HG03095 (cell line): ENCODE results near the gene VPS39.

Experiments
- ATAC-seq: cut with Tn5 transposase; IDR thresholded peaks from one replicate; pipeline ENCODE4 v1.9.1; 2021; ENCODE audit warnings: moderate library complexity; ENCODE audit not compliant: unreplicated experiment

VPS39 gene

DNA sequence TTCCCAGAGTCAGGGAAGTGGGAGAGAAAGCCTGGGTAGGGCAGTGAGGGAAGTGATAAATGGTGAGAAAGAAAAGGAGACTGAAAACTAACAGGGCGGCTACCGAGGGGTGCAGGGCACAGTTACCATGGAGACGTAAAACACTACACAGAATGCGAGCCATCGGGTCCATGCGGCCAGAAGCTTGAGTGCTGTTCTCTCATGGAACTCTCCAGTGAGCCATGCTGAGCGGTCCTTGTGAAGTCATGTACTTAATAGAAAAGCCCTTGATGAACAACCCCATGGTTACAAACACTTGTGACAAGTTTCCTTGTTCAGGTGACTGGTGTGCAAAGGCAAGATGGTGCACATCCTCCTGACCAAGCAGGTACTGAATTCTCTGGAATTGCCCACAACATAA is 48.0 kb downstream of the VPS39 start:
- no peak for ATAC-seq

DNA sequence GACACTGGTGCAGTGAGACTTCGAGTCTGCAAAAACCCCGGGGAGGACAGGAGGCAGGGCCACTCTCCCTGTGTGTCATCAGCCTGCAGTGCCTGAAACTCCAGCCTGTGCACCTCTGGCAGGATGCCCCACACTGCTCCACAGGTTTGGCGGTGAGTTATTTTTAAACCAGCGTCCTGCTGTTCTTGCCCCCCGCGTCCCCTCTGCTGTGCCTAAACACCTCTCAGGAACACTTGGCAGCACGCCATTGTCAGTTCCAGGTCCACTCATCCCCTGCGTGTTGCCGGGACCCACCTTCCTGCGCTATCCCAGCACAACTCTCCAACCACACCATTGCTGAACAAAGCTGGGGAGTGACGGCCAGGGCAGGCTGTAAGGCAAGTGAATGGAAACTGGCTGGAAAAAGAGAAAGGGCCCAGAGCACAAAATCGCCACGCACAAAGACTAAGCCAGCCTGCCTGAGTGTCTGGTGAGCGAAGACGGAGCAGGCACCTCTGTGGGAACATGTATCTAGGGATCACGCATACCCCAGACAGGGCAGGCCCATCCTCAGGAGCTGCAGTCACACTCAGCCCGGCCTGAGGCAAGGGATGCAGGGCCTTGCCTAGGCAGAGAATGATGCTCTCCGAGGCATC is 48.6 kb downstream of the VPS39 start:
- ATAC-seq: no peak

DNA sequence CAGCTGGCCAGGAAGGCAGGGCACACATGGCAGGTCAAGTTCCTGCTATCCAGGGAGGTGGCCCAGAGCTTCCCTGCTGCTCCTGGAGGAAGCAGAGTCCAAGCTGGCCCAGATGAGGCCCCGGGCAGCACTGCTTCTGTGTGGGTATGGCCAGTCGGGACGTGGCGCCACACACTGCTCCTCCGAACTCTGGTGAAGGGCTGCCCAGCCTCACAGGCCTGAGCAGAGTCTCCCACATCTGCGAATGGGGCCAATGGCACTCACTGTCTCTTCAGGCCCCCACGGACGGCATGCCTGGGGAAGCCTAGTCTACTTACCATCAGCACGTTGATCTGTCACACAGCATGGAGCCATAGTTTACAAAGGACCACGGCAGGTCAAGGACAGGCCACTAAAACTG is 49.2 kb downstream of the VPS39 start:
- no peak for ATAC-seq

DNA sequence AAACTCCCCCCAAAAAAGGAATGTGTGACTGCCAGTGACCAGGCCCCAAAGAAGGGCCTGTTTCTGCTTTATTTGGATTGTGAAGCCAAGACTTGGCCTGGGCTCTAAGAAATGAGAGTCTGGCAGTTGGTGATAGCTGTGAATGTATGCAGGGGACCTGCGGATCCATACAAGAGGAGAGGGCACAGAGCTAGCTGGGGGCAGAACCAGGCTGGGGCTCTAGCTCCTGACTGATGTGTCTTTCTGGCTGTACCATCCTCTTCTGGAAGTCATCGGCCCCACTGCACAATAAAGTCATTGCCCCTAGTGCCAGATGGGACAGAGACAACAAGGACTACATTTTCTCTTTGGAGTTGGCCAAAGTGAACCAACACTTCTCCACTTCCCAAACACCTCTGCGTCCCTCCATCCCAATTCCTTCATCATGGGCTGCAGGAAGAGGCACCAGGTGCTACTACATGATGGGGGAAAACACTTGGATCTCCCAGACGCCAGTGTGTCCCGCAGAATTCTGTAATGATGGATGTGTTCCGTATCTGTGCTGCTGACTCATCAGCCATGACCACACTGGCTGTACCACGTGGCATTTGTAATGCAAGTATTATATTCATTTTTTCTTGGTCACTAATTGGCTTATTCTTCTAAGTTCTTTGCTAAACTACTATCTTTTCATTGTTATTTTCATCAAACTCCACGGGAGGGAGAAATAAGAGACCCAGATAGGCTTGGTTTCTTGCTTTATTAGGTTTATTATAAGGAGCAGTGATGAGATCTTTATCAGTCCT is 49.9 kb downstream of the VPS39 start:
- no peak for ATAC-seq

DNA sequence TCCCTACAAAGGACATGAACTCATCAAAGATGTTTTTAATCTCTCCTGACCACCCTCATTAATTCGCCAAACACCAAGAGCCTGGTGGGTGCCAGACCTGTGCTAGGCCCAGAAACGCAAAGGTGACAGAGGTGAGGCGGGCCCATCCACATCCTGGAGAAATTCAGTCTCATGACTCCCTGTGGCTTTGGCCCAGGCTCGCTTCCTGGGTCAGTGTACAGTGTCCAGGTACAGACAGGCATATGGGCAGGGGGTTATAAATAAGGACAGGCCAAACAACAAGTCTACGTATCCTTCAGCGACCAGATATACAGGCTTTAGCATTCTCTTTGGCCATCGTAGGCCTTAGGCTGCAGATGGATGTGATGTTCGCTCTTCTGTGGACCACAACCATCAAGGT is 50.7 kb downstream of the VPS39 start:
- no peak for ATAC-seq

DNA sequence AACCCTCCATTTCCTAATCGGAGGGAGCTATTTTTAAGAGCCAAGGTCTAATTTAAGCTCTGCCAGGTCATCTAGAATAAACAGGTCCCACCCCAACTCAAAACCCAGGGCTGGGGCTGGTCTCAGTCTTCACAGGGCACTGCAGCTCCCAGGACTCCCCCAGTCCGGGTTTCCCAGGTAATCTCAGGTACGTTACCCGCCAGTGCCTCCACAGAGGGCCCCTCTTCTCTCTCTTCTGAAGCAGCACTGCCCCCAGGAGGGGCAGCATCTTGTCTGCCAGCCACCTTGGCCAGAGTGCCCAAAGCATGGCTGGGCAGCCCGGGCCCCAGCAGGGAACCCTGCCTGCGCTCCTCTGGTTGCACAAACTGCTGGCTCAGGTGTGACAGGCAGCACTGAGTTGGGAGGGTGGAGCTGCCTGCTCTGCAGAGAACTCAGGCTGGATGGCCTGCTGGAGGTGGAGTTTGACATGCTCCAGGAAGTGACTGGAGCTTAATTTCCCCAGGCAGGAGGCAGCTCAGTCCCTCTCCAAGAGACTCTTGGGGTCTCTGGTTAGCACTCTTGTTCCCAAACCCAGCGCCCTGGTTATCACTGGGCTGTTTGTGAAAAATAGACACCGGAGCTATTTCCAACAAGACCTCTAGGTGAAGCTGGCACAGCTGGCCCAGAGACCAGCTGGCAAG is 51.7 kb downstream of the VPS39 start, which contains the start of gene PLA2G4F:
PLA2G4F (minus strand) TSS at position 394 of the 680 bp plus-strand sequence; CDS start at position 307, 87 bp downstream.
- no peak for ATAC-seq

DNA sequence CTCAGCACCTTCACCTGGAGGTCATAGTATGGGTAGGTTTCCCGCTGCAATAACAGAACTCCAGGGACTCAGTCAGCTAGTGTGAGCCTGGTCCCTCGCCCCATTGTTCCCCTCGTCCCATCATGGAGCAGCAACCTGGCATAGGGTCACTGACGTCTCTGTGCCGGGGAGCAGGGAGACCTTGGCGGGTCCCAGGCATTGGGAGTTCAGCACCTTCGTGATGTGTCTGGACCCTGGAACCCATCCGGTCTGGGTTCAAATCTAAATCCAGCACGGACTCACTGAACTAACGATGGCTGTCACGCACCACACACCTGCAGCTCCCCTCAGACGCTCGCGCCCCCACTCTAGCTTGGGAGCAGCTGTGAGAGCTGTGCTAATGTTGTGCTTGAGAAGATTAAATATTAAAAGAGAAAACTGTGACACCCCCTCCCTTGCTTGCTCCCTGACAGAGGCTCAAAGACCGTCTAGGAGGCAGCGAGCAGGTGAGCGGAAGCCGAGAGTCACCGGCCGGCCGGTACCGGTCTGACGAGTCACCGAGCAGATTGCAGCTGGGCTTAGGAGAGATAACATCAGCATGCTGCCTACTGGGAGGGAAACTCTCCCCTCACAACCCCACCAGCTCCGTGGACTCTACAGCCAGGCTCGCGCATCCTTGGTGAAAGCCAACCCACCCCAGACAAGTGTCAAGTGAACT is 52.4 kb downstream of the VPS39 start:
- no peak for ATAC-seq

DNA sequence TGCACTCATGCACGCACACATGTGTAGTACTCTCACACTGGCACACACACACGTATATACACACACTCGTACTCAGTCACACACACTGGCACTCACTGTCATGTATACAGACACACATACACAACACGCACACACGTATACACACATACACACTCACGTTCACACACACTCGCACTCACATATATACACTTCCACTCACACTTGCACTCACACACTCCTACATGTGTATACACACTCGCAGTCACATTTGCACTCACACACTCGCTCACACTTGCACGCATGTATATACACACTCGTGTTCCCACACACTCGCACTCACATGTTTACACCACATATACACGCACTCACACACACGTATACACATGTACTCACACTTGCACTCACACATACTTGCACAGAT is 53.1 kb downstream of the VPS39 start:
- no peak for ATAC-seq

DNA sequence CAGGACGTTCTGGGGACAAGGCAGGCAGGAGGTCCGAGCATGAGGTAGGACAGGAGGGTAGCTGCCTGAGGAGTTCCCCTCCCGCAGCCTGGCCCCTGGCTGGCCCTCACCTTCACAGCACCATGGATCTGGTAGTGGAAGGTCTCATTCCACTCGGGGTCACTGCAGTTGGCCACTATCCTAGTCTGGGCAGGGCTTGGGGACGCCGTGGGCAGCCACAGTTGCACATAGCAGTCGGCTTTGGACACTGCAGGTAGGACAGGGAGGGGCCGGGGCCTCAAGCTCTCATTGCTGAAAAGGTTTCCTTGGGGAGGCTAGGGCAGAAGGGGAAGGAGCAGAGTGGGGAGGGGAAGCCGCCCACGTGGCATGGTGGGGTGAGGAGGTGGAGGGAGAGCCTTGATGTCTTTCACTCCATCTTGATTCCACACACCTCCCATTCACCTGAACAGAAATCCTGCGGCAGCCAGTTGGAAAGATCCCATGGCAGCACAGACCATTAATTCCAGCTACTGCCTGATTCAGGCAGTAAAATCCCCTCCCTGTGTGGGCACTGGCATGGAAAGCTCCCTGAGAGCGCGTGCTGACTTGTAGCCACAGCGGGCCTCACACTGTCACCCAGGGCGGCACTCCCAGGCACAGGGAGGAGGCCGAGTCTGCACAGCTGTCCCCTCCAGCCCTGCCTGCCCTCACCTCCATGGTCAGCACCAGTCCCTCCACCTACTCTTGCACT is 53.7 kb downstream of the VPS39 start:
- ATAC-seq: no peak

DNA sequence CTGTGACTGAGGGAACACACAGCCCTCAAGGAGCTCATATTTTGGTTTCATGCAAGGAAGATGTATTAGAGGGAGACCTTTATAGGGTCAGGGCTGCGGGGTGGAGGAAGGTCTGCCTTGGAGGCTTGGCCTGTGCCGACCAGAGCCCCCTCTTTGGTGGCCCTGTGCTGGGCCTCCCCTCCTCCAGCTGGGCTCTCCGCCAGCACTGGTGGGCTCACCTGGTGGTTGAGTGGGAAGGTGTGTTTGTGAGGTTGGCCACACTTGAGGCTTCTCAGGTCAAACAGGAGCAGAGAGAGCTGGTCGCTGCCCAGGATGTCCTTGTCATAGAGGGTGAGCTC is 54.3 kb downstream of the VPS39 start:
- ATAC-seq: no peak

DNA sequence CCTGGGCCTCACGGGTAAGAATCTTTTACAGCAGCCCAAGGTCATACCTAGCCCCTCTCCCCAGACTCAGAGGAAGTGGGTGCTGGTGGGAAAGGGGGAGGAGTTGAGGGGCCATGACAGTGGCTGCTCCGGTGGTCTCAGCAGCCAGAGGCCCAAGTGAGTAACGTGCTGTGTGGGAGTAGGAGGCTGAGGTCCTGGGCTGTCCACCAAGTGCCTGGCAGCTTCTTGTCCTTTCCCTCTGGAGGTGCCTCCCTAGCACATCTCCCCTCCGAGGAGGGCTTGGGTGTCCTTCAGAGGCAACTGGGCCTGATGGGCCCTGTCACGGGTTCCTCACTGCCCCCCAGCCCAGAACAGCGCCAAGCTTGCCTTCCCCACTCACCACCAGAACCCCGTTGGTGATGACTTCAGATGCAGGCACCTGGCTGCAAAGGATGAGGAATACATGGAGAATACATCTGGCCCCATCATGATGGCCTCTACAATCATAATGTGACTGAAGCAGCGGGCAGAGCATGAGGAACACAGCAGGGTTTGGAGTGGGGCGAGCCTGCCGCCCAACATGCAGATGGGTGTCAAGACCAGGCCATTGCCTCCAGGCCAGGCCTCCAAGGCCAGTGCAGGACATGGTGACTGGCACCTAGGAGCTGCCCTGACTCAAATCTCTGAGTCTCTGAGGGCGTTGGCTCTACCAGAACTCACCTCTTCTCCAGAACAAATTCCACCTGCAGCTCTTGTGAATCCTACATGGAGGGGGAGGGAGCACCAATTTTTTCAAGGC is 55.0 kb downstream of the VPS39 start:
- no peak for ATAC-seq

DNA sequence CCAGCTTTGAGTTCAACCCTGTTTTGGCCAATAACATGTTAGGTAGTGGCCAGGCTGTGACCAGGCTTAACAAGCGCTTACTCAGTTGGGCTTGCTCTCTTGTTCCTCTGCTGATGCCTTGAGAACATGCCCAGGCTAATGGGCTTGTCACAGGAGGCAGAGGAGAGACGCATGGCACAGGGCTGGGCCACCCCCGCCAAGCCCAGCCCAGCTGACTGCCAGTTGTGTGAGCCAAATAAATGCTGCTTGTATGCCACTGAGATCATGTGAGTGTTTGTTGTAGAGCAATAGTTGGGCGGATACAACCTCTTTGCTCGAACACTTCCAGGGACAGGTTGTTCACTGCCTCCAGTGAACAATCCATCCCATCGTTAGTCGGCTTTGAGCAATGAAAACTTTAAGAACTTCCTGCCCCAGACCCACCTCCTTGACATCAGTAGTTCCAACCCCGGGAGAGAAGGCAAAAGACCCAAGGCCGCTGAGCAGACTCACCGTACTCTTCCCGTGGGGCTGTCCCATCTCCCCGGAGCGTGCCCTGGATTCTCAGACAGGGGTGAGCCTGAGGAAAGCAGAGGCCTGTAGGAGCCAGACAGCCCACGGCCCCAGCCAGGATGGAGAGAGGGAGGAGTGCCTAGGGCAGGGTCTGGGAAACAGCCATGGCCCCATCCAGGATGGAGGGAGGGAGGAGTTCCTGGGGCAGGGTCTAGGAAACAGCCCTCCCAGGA is 55.7 kb downstream of the VPS39 start:
- ATAC-seq: no peak

DNA sequence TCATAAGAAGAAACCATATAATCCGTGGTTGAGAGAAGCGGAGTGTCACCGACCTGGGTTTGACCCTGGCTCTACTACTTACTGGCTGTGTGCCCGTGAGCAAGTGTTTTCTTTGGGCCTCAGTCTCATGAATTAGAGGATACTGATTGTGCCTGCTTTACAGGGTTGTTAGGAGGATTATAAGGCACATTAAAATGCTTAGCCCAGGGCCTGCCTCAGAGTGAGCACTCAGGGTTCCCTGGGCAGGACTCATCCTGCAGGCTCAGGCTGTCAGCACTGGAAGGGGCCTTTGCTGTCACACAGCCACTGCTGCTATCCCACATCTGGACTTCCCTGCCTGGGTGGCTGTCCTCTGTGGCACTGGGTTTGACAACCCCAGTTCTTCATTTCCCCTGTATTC is 56.4 kb downstream of the VPS39 start:
- no peak for ATAC-seq

DNA sequence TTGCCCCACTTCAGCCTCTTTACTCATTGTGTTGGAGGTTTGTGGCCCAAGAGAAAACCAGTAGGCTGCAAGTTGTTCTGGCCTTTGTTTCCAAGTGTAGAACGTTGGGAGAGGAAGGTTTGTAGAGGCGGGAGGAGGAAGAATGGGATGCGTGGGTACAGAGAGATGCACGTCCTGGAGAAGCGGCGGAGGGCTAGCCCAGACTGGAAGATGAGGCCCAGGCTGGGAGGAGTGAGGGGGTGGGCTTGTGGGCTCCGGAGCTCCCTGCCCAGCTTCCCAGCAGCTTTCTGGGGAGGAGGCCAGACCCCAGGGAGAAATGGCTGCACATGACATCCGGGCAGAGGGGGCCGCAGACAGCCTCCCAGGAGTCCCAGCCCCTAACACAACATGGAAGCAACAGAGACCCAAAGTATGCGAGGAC is 57.0 kb downstream of the VPS39 start:
- ATAC-seq: no peak

DNA sequence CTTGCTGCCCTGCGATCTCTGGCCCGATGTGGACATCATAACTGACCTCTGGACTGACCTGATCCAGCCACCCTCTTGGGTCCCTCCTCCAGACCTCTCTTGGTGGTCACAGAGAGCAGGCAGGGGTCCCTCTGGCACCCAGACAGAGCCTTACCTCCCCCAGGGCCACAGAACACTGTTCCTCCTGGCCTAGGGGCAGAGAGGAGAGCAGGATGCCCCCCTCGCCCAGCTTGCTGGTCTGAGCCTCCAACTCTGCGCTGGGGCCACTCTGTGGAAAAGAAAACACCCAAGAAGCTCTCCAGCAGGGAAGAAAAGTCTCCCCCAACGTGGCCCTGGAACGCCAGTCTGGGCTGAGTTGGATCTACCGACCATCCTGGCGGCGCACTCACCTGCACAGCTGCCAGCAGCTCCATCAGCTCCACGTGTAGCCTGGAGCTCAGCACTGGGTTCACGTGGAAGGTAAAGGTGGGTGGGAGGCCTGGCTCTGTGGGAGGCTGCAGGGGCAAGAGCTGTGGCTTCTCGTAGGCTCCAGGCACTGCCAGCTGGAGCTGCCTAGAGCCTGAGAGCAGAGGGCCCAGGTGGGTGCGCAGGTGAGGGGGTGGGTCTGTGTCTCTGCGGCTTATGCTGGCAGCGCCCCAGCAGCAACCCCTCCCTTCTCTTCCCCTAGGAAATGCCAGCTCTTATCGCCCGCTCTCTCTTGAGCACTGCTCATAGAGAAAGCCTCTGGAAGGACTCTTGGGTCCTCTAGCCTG is 57.7 kb downstream of the VPS39 start:
- no peak for ATAC-seq

DNA sequence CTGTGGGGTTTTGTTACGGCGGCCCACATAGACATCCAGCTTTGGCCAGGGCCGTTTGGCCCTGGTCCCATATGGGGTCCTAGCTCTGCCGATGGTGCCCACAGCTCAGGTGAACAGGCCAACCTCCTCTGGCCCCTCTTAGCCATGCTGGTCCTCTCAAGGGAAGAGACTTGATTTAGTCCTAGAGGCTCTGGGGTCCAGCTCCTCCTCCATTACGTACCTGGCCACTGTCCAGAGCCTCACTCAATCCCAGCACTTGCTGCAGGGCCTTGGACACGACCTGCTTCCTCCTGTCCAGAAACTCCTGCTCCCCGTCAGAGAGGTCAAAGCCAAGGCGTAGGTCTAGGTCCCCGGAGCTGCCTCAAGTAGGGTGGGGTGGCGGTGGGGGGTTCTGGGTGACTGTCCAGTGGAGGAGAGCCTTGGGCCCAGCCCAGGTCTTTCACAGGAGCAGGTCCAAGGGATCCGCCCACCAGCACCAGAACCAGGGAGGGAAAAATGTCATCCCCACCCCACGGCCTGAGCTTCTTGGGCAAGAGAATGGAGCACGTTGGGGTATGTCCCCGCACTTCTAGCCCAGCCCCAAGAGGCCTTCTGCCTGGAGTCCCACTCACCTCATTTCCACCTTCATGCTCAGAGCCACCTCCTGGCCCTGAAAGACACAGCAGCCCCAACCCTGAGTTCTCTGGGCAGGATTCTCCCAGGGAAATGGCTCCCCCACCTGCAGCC is 58.4 kb downstream of the VPS39 start:
- no peak for ATAC-seq

DNA sequence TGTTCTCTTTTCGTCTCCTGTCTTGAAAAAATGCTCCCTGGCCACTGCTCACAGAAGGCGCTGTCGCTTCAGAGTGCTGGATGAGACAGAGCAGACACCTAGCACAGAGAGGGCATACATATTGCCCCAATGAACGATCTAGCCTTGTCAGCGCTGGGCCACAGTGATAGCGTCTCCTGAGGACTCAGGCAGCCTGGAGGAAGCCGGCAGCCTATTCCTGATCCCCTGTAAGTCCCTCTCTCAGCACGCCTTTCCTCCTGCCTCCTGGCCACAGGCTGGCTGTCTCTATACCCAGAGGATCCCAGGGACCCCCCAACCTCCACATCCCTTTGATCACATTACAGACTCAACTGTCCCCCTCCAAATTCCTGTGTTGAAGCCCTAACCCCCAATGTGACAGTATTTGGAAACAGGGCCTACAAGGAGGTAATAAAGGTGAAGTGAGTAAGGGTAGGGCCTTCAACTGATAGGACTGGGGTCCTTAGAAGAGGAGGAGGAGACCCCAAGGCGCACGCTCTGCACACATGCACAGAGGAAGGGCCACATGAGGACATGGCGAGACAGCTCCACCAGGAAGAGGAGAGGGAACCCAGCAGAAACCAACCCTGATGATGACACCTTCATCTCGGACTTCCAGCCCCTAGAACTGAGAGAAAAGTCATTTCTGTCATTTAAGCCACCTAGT is 59.2 kb downstream of the VPS39 start:
- no peak for ATAC-seq

DNA sequence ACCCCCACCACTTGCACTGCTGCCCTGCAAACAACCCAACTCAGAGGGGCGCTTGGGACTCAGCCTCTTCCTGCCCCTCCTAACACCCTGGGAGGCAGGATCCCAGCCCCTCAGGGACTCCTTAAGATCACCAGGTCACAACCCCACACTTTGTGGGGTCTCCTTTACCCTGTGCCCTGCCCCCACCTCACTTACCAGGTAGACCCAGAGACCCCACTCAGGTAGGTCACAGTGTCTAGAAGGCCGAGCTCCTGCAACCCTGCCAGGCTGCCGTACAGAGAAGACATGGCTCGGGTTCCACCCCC is 60.7 kb downstream of the VPS39 start:
- no peak for ATAC-seq
